Measurements from ENCODE around the gene RHCE.

GRCh38 chr1:25369241-25369640, 51.4 kb downstream of the RHCE start:
- no peak for TF ChIP-seq E2F5 (CRISPR knock-in tag; IDR thresholded peaks at IDR 0.05)
- TF ChIP-seq CTCF (IDR thresholded peaks at IDR 0.05), result no peak
- no peak for TF ChIP-seq ESRRA (CRISPR knock-in tag; IDR thresholded peaks at IDR 0.05; ENCODE audit: borderline replicate concordance)
- TF ChIP-seq NR2C2 (CRISPR knock-in tag; IDR thresholded peaks at IDR 0.05), result no peak
- no peak for TF ChIP-seq NFYB (CRISPR knock-in tag; conservative IDR thresholded peaks at IDR 0.05; ENCODE audit: low read depth)
- no peak for TF ChIP-seq STAT6 (CRISPR knock-in tag; conservative IDR thresholded peaks at IDR 0.05; ENCODE audit: low read depth)
- no peak for TF ChIP-seq ZNF512 (CRISPR knock-in tag; IDR thresholded peaks at IDR 0.05; ENCODE audit: borderline replicate concordance)
- TF ChIP-seq ELF4 (CRISPR knock-in tag; IDR thresholded peaks at IDR 0.05; ENCODE audit: low read depth), result no peak
- no peak for TF ChIP-seq MLX (CRISPR knock-in tag; IDR thresholded peaks at IDR 0.05)
- TF ChIP-seq SMAD3 (CRISPR knock-in tag; IDR thresholded peaks at IDR 0.05; ENCODE audit: borderline replicate concordance), result no peak
- TF ChIP-seq ETV6 (CRISPR knock-in tag; IDR thresholded peaks at IDR 0.05), result no peak
- no peak for TF ChIP-seq MAX (CRISPR knock-in tag; IDR thresholded peaks at IDR 0.05)
- no peak for TF ChIP-seq FOXK1 (CRISPR knock-in tag; IDR thresholded peaks at IDR 0.05)
- no peak for TF ChIP-seq TCF7 (CRISPR knock-in tag; IDR thresholded peaks at IDR 0.05; ENCODE audit: low read depth)
